ENCODE measurements around the gene SCN1A.

- TF ChIP-seq EZH2 (IDR thresholded peaks at IDR 0.05; ENCODE audit: low read depth, unreplicated experiment) (no peak), CTCF (conservative IDR thresholded peaks at IDR 0.05; ENCODE audit: low read depth in 2 of 2) (no peak), STAT1 (IDR thresholded peaks at IDR 0.05; ENCODE audit: unreplicated experiment) (no peak), POLR2AphosphoS5 (IDR thresholded peaks at IDR 0.05; ENCODE audit: low read depth) (no peak), ETS1 (IDR thresholded peaks at IDR 0.05) (no peak), REST (IDR thresholded peaks at IDR 0.05; ENCODE audit: unreplicated experiment) (no peak), EZH2phosphoT487 (IDR thresholded peaks at IDR 0.05; ENCODE audit: unreplicated experiment) (no peak), JUNB (IDR thresholded peaks at IDR 0.05; ENCODE audit: unreplicated experiment) (no peak), CREB1 (CRISPR knock-in tag; IDR thresholded peaks at IDR 0.05; ENCODE audit: low read depth) (no peak), NANOG (IDR thresholded peaks at IDR 0.05; ENCODE audit: borderline replicate concordance) (no peak), ZNF331 (CRISPR knock-in tag; IDR thresholded peaks at IDR 0.05; ENCODE audit: low read depth) (no peak), ZNF462 (CRISPR knock-in tag; IDR thresholded peaks at IDR 0.05) (no peak), ZNF114 (CRISPR knock-in tag; IDR thresholded peaks at IDR 0.05) (no peak)
Observed at GRCh38 chr2:166137331-166137730, 9.5 kb upstream of the SCN1A start.

Data from GM23338 (cell line).